K562 (cell line): ENCODE results near the gene SLCO3A1. TPM values are rescaled to one million over a fixed set of nuclear protein-coding genes. Genes with fewer than 3 reads are reported as not detected.

Source experiments
- ATAC-seq: fragments of 200-7000 bp; cut with Tn5 transposase; 3 replicates; pipeline ENCODE4 v1.9.1; 2020; ENCODE audit warnings: moderate library complexity
- BruUV-seq: library from RNA; stranded (reverse); fragments of 400-500 nt; replicated peaks from 2 replicates; lab custom pipeline; 2021; lab: Mats Ljungman, UMichigan
- CTCF ChIA-PET: fragments of 300-600 bp; formaldehyde crosslinking; extraction: SDS; loops from one replicate; lab custom pipeline; 2021; ENCODE audit warnings: low intra/inter-chr PET ratio; lab: Yijun Ruan, JAX
- POLR2A ChIA-PET: fragments of 300-600, 350-650 bp; sonication (Branson Sonifier 250); formaldehyde crosslinking; extraction: SDS; loops from one replicate; lab custom pipeline; 2021; ENCODE audit warnings: antibody characterized with exemption, inconsistent platforms; lab: Yijun Ruan, JAX
- DNase-seq, 4 experiments: peaks; one replicate each; pipeline versions ENCODE4 v3.0.0 to v3.0.0-alpha.2; 2011 to 2018; ENCODE audit warnings: low spot score in 3 of 4, mixed read lengths in 3 of 4; ENCODE audit errors: extremely low read depth in 1 of 4
- FAIRE-seq: peaks from 2 replicates; lab custom pipeline; 2011; peaks lifted over from hg19 to GRCh38; lab: Jason Lieb, UNC
- H2AFZ ChIP-seq: 2 replicates; pipeline ENCODE4 v1.6.0; 2011; ENCODE audit warnings: low read depth, low read length, control low read depth, inconsistent platforms
- H3K27ac ChIP-seq: fragments of 200-600 bp; 3 replicates; pipeline ENCODE4 v1.8.0; 2011; ENCODE audit warnings: low read depth, mild to moderate bottlenecking, control low read depth, inconsistent platforms, low read length, moderate library complexity, mixed read lengths; ENCODE audit errors: extremely low read depth
- H3K27me3 ChIP-seq, 2 experiments: fragments of 300-600 bp in 1 of 2; 2 replicates in 1 of 2; 3 replicates in 1 of 2; pipeline versions ENCODE4 v1.6.0 to v1.8.0; 2011; ENCODE audit warnings: inconsistent platforms in 2 of 2, low read length in 2 of 2, mild to moderate bottlenecking in 1 of 2, mixed read lengths in 1 of 2, moderate library complexity in 1 of 2; ENCODE audit not compliant: control insufficient read depth in 2 of 2, insufficient read depth in 2 of 2
- H3K36me3 ChIP-seq: fragments of 300-600 bp; 3 replicates; pipeline ENCODE4 v1.8.0; 2011; ENCODE audit warnings: mild to moderate bottlenecking, low read length, inconsistent platforms; ENCODE audit not compliant: control insufficient read depth, insufficient read depth
- H3K4me1 ChIP-seq, 2 experiments: fragments of 200-600 bp in 1 of 2; replicated peaks in 1 of 2; 2 replicates in 1 of 2; 3 replicates in 1 of 2; pipeline versions ENCODE4 v1.5.1 to v1.8.0; 2011; ENCODE audit warnings: inconsistent platforms in 2 of 2, low read length in 2 of 2, mild to moderate bottlenecking in 1 of 2, mixed read lengths in 1 of 2, moderate library complexity in 1 of 2; ENCODE audit not compliant: control insufficient read depth in 2 of 2, insufficient read depth in 2 of 2
- H3K4me2 ChIP-seq: 2 replicates; pipeline ENCODE4 v1.6.1; 2011; ENCODE audit warnings: low read length, control low read depth, inconsistent platforms, mixed read lengths; ENCODE audit not compliant: insufficient read depth
- H3K4me3 ChIP-seq: fragments of 200-600 bp; sonication (generic), shearing (Covaris generic); 2 replicates; pipeline ENCODE4 v1.5.1; 2016; ENCODE audit warnings: control low read depth, inconsistent platforms
- H3K79me2 ChIP-seq: fragments of 200-600 bp; 3 replicates; pipeline ENCODE4 v1.8.0; 2011; ENCODE audit warnings: low read length, inconsistent platforms; ENCODE audit not compliant: control insufficient read depth, insufficient read depth
- H3K9ac ChIP-seq, 2 experiments: 2 replicates each; pipeline versions ENCODE4 v1.6.0 to v1.6.1; 2011; ENCODE audit warnings: low read depth in 2 of 2, low read length in 2 of 2, control low read depth in 1 of 2, inconsistent platforms in 1 of 2, mild to moderate bottlenecking in 1 of 2, mixed read lengths in 1 of 2; ENCODE audit not compliant: insufficient read depth in 1 of 2
- H3K9me1 ChIP-seq: one replicate; pipeline ENCODE4 v1.6.0; 2011; ENCODE audit warnings: inconsistent platforms, mild to moderate bottlenecking, low read length, moderate library complexity; ENCODE audit not compliant: control insufficient read depth, insufficient read depth
- H3K9me3 ChIP-seq: replicated peaks from 2 replicates; pipeline ENCODE4 v1.5.1; 2011; ENCODE audit warnings: low read depth, low read length, inconsistent platforms; ENCODE audit not compliant: control insufficient read depth, insufficient read depth
- H4K20me1 ChIP-seq: replicated peaks from 2 replicates; pipeline ENCODE4 v1.6.1; 2011; ENCODE audit warnings: low read length, inconsistent platforms, mixed read lengths; ENCODE audit not compliant: control insufficient read depth, insufficient read depth
- HNRNPK ChIP-seq: fragments of 200-400 bp; formaldehyde crosslinking; IDR thresholded peaks from one replicate; pipeline ENCODE4 v1.6.1; 2018; ENCODE audit warnings: mild to moderate bottlenecking, low read depth, low read length; ENCODE audit not compliant: poor library complexity, severe bottlenecking
- KAT8 ChIP-seq: fragments of 450-650 bp; IDR thresholded peaks from 2 replicates; pipeline ENCODE4 v1.6.1; 2016; ENCODE audit warnings: low read depth, mild to moderate bottlenecking
- KLF6 ChIP-seq: fragments of 250-450 bp; sonication (Bioruptor Pico); IDR thresholded peaks from 2 replicates; pipeline ENCODE4 v1.4.0; 2020; ENCODE audit warnings: mild to moderate bottlenecking, moderate library complexity, borderline replicate concordance
- MCM2 ChIP-seq: fragments of 450-650 bp; IDR thresholded peaks from 2 replicates; pipeline ENCODE4 v1.6.1; 2017; ENCODE audit warnings: low read depth, mild to moderate bottlenecking
- SMAD3 ChIP-seq: fragments of 450-650 bp; formaldehyde crosslinking; conservative IDR thresholded peaks from 2 replicates; pipeline ENCODE4 v1.4.0; 2020; ENCODE audit warnings: mild to moderate bottlenecking
- ZC3H4 ChIP-seq: sonication (generic); formaldehyde crosslinking; IDR thresholded peaks from 2 replicates; pipeline ENCODE4 v1.9.0; 2021; ENCODE audit warnings: missing genetic modification reagents, borderline replicate concordance
- ZNF23 ChIP-seq: fragments of 250-450 bp; sonication (Bioruptor Pico); IDR thresholded peaks from 2 replicates; pipeline ENCODE4 v1.4.0; 2020; ENCODE audit warnings: mild to moderate bottlenecking
- ZNF239 ChIP-seq: fragments of 250-450 bp; sonication (Bioruptor Pico); IDR thresholded peaks from 2 replicates; pipeline ENCODE4 v1.4.0; 2020; ENCODE audit warnings: mild to moderate bottlenecking
- ZNF316 ChIP-seq: fragments of 450-650 bp; IDR thresholded peaks from 2 replicates; pipeline ENCODE4 v1.6.1; 2016
- ZNF324 ChIP-seq: fragments of 250-450 bp; sonication (Bioruptor Pico); IDR thresholded peaks from 2 replicates; pipeline ENCODE4 v1.4.0; 2020; ENCODE audit warnings: mild to moderate bottlenecking
- ZNF57 ChIP-seq: fragments of 450-650 bp; formaldehyde crosslinking; IDR thresholded peaks from 2 replicates; pipeline ENCODE4 v1.4.0; 2020; ENCODE audit warnings: mild to moderate bottlenecking, moderate library complexity
- ZNF780A ChIP-seq: fragments of 250-450 bp; sonication (Bioruptor Pico); IDR thresholded peaks from 2 replicates; pipeline ENCODE4 v1.5.0; 2021; ENCODE audit warnings: mild to moderate bottlenecking
- WGBS: fragments of 100-300 bp; shearing (Covaris generic); methylation state at CpG from one replicate; pipeline ENCODE4 v1.1.6; 2016; ENCODE audit warnings: low coverage, mixed read lengths; ENCODE audit not compliant: insufficient coverage; ENCODE audit errors: missing lambda C conversion rate; 5-methylcytosine and 5-hydroxymethylcytosine counted together
- in situ Hi-C: fragments of 300-500 bp; cut with MboI; formaldehyde crosslinking; loops from 4 replicates; pipeline ENCODE4 v1.15.0; 2018; ENCODE audit warnings: inconsistent platforms, mixed read lengths
- intact Hi-C: fragments of 100-400 bp; cut with micrococcal nuclease; formaldehyde crosslinking; loops from 2 replicates; pipeline ENCODE4 v1.14.2; 2022
- polyA plus RNA-seq, 8 experiments: library from polyadenylated mRNA; depleted of rRNA in 4 of 8; stranded (reverse) in 5 of 8; unstranded in 3 of 8; fragments of >200 nt; fragmentation: Nextera tagmentation in 2 of 8; fragmentation: Illumina TruSeq in 1 of 8; extraction: Ambion mirVana in 2 of 8; extraction: Trizol in 1 of 8; gene quantifications; 2 replicates each; pipeline versions ENCODE4 v1.2.1 to v1.2.3, GENCODE V29; 2011 to 2014; ENCODE audit warnings: inconsistent platforms in 1 of 8, missing spikeins in 1 of 8
- total RNA-seq, 7 experiments: library from RNA; depleted of rRNA in 6 of 7; stranded (reverse); fragments of >200 nt in 6 of 7; fragmentation: Illumina TruSeq in 2 of 7; extraction: Trizol in 2 of 7; gene quantifications; 2 replicates each; pipeline versions ENCODE4 v1.2.1 to v1.2.3, GENCODE V29; 2011 to 2021; ENCODE audit warnings: low replicate concordance in 1 of 7
- TF ChIP-seq, protein P1 (sequence below), 3 experiments: fragments of 200-800 bp in 1 of 3; fragments of 250-450 bp in 1 of 3; fragments of 450-650 bp in 1 of 3; sonication (Bioruptor Pico) in 1 of 3; sonication (Bioruptor generic) in 1 of 3; formaldehyde crosslinking in 1 of 3; IDR thresholded peaks; 2 replicates each; pipeline versions ENCODE4 v1.6.1 to v1.8.0; 2016 to 2022; ENCODE audit warnings: mild to moderate bottlenecking in 2 of 3, missing genetic modification characterization in 2 of 3, missing compliant biosample characterization in 1 of 3, moderate library complexity in 1 of 3
- TF ChIP-seq, protein P2 (sequence below): IDR thresholded peaks from 3 replicates; pipeline ENCODE4 v1.6.1; 2011; ENCODE audit warnings: borderline replicate concordance, mild to moderate bottlenecking; ENCODE audit not compliant: insufficient read length, insufficient read depth

The SLCO3A1 gene
- total and polyA plus RNA-seq, 9 of the 15 experiments (the other 6 are each of a cell fraction or from before 2014, with no cell fraction given), result 0.01 to 0.84 (median 0.06) TPM; not detected in 3

DNA sequence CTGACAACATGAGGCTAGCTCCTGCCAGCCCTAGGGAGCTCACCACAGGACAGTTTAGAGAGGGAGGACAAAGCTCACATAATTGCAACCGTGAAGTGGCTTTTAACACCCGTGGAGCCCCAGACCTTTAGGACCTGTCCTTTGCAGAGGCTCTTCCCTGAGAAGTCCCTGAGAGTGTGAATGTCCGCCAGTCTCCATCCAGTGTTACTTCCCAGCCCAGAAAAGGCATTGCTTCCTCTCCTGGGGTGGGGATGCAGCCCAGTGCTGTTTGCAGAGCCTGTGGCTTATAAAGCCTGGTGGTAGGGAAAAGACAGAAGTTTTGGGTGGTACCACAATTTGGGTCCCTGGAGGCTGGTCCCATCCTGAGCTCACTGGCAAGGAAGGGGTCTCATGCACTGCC lies 182.0 kb downstream of the SLCO3A1 start:
- ATAC-seq (no peak), FAIRE-seq (no peak), DNase-seq (no peak)
- Histone ChIP-seq H3K79me2 (no peaks in the 10 kb centered on the region), H3K4me3 (no peak overlapping the region), H4K20me1 (no peaks in the 10 kb centered on the region), H3K36me3 (no peaks in the 10 kb centered on the region), H3K4me1 (no peaks in the 10 kb centered on the region), H3K27me3 (no peaks in the 10 kb centered on the region; a peak in 1 of 5 replicates), H3K9me3 (no peaks in the 10 kb centered on the region), H2AFZ (no peak overlapping the region), H3K4me2 (no peak overlapping the region), H3K27ac (no peak overlapping the region), H3K9me1 (no peaks in the 10 kb centered on the region), H3K9ac (no peak overlapping the region)
- WGBS, result 0% methylated on average over 1 of the region's 3 CpGs
- TF ChIP-seq ZNF316 (no peak), KLF6 (no peak), SMAD3 (CRISPR knock-in tag) (no peak), KAT8 (no peak), HNRNPK (no peak), ZNF57 (no peak), ZNF239 (CRISPR knock-in tag) (no peak), MCM2 (no peak), ZNF780A (no peak), ZNF324 (CRISPR knock-in tag) (no peak), ZNF23 (no peak), ZC3H4 (no peak)
- TF ChIP-seq, protein P1, sequence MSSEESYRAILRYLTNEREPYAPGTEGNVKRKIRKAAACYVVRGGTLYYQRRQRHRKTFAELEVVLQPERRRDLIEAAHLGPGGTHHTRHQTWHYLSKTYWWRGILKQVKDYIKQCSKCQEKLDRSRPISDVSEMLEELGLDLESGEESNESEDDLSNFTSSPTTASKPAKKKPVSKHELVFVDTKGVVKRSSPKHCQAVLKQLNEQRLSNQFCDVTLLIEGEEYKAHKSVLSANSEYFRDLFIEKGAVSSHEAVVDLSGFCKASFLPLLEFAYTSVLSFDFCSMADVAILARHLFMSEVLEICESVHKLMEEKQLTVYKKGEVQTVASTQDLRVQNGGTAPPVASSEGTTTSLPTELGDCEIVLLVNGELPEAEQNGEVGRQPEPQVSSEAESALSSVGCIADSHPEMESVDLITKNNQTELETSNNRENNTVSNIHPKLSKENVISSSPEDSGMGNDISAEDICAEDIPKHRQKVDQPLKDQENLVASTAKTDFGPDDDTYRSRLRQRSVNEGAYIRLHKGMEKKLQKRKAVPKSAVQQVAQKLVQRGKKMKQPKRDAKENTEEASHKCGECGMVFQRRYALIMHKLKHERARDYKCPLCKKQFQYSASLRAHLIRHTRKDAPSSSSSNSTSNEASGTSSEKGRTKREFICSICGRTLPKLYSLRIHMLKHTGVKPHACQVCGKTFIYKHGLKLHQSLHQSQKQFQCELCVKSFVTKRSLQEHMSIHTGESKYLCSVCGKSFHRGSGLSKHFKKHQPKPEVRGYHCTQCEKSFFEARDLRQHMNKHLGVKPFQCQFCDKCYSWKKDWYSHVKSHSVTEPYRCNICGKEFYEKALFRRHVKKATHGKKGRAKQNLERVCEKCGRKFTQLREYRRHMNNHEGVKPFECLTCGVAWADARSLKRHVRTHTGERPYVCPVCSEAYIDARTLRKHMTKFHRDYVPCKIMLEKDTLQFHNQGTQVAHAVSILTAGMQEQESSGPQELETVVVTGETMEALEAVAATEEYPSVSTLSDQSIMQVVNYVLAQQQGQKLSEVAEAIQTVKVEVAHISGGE (CRISPR knock-in tag; IDR thresholded peaks at IDR 0.05), result no peak
- TF ChIP-seq, protein P2, sequence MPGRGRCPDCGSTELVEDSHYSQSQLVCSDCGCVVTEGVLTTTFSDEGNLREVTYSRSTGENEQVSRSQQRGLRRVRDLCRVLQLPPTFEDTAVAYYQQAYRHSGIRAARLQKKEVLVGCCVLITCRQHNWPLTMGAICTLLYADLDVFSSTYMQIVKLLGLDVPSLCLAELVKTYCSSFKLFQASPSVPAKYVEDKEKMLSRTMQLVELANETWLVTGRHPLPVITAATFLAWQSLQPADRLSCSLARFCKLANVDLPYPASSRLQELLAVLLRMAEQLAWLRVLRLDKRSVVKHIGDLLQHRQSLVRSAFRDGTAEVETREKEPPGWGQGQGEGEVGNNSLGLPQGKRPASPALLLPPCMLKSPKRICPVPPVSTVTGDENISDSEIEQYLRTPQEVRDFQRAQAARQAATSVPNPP, result no peak
- ChIA-PET CTCF (interaction anchor here (0.6 kb wide), 1 partner anchor 71 kb away, joined by 3 read pairs; no protein-coding TSS in a partner anchor), POLR2A (no interaction called here)
- in situ Hi-C loops (no loop called here), intact Hi-C loops (no loop called here)
- no TSS peak for BruUV-seq
